Panc1 (cell line): ENCODE data around the gene DGKD. TPM values are rescaled to one million over a fixed set of nuclear protein-coding genes. Genes with fewer than 3 reads are reported as not detected.

Experiments
- ATAC-seq: fragments of 200-7000 bp; cut with Tn5 transposase; 2 replicates; pipeline ENCODE4 v1.9.1; 2020; ENCODE audit warnings: mild to moderate bottlenecking, moderate library complexity
- BruUV-seq: library from RNA; stranded (reverse); fragments of 400-500 nt; replicated peaks from 2 replicates; lab custom pipeline; 2021; lab: Mats Ljungman, UMichigan
- CTCF ChIA-PET: fragments of 300-600 bp; sonication (Branson Sonifier 250); formaldehyde crosslinking; loops from one replicate; lab custom pipeline; 2022; ENCODE audit warnings: antibody characterized with exemption; lab: Charles Lee
- POLR2A ChIA-PET: fragments of 300-600 bp; sonication (Branson Sonifier 250); formaldehyde crosslinking; loops from one replicate; lab custom pipeline; 2022; ENCODE audit warnings: antibody characterized with exemption; lab: Charles Lee
- DNase-seq: peaks from one replicate; pipeline ENCODE4 v3.0.0-alpha.2; 2010; ENCODE audit warnings: low read depth, low spot score
- H3K27ac ChIP-seq: 2 replicates; pipeline ENCODE4 v1.5.1; 2011; ENCODE audit warnings: mild to moderate bottlenecking, low read length, inconsistent platforms
- H3K27me3 ChIP-seq: fragments of 200-500 bp; sonication (Bioruptor generic); 2 replicates; pipeline ENCODE4 v1.6.0; 2014; ENCODE audit warnings: low read length, inconsistent platforms; ENCODE audit not compliant: control insufficient read depth, insufficient read depth
- H3K36me3 ChIP-seq: fragments of 200-500 bp; sonication (Bioruptor generic); 2 replicates; pipeline ENCODE4 v1.5.1; 2014; ENCODE audit warnings: inconsistent platforms, mild to moderate bottlenecking, low read length, moderate library complexity; ENCODE audit not compliant: control insufficient read depth, insufficient read depth
- H3K4me1 ChIP-seq: 2 replicates; pipeline ENCODE4 v1.5.1; 2011; ENCODE audit warnings: inconsistent platforms, mild to moderate bottlenecking, low read length, moderate library complexity; ENCODE audit not compliant: control insufficient read depth, insufficient read depth
- H3K4me3 ChIP-seq, 2 experiments: 2 replicates each; pipeline ENCODE4 v1.5.1; 2011 to 2012; ENCODE audit warnings: low read depth in 2 of 2, low read length in 2 of 2, mild to moderate bottlenecking in 2 of 2, inconsistent platforms in 1 of 2, moderate library complexity in 1 of 2
- H3K9me3 ChIP-seq: fragments of 200-500 bp; sonication (Bioruptor generic); 2 replicates; pipeline ENCODE4 v1.5.1; 2014; ENCODE audit warnings: low read depth, mild to moderate bottlenecking, inconsistent platforms, low read length, moderate library complexity; ENCODE audit not compliant: control insufficient read depth, insufficient read depth
- POLR2AphosphoS5 ChIP-seq: IDR thresholded peaks from 2 replicates; pipeline ENCODE4 v1.6.1; 2012; ENCODE audit warnings: mild to moderate bottlenecking, low read depth, low read length, moderate library complexity
- SIN3A ChIP-seq: IDR thresholded peaks from 2 replicates; pipeline ENCODE4 v1.6.1; 2012; ENCODE audit warnings: low read depth, mild to moderate bottlenecking, low read length, moderate library complexity, borderline replicate concordance; ENCODE audit not compliant: insufficient read depth
- TCF7L2 ChIP-seq: IDR thresholded peaks from 2 replicates; pipeline ENCODE4 v1.6.1; 2011; ENCODE audit warnings: mild to moderate bottlenecking, low read depth, low read length, inconsistent platforms
- in situ Hi-C: cut with HindIII; loops from 2 replicates; pipeline ENCODE4 v1.10.0; 2016; ENCODE audit warnings: low sequenced_read_pairs, low pct_unique_long_range_greater_than_20kb
- intact Hi-C: fragments of 100-400 bp; cut with micrococcal nuclease; formaldehyde crosslinking; loops from one replicate; pipeline ENCODE4 v1.10.0; 2022; ENCODE audit not compliant: unreplicated experiment
- total RNA-seq: library from RNA; stranded (reverse); gene quantifications from one replicate; pipeline ENCODE4 v1.2.1, GENCODE V29; 2021; ENCODE audit not compliant: unreplicated experiment
- TF ChIP-seq, protein P1 (sequence below), 2 experiments: IDR thresholded peaks; 2 replicates each; pipeline ENCODE4 v1.6.1; 2011 to 2012; ENCODE audit warnings: low read depth in 2 of 2, control low read depth in 1 of 2, low read length in 1 of 2, mild to moderate bottlenecking in 1 of 2, moderate library complexity in 1 of 2; ENCODE audit not compliant: insufficient read depth in 1 of 2
- TF ChIP-seq, protein P2 (sequence below): fragments of 450-650 bp; IDR thresholded peaks from 2 replicates; pipeline ENCODE4 v1.5.1; 2017; ENCODE audit warnings: mild to moderate bottlenecking

The DGKD gene
- total RNA-seq, 1 experiment from 2014 or later: 89.0 TPM

DNA sequence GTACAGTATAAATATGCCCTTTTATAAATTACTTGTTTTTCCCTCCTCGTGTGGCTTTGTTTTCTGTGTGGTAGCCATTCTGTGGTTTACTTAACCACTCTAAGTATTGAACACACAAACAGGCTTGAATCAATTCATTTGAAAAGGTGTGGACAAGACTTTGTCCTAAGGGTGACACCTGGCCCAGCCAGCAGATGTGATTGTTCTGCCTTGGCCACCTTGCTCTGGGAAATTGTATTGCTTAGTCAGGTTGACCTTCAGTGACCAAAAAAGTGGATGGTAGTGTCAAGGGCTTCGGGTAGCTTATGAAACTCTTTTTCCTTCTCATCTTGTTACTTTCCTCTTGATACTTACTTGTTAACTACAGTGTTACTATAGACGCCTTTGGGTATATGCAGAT, 61.9 kb downstream of the DGKD start:
- ChIA-PET POLR2A (no interaction called here), CTCF (no interaction called here)
- TF ChIP-seq, protein P1, sequence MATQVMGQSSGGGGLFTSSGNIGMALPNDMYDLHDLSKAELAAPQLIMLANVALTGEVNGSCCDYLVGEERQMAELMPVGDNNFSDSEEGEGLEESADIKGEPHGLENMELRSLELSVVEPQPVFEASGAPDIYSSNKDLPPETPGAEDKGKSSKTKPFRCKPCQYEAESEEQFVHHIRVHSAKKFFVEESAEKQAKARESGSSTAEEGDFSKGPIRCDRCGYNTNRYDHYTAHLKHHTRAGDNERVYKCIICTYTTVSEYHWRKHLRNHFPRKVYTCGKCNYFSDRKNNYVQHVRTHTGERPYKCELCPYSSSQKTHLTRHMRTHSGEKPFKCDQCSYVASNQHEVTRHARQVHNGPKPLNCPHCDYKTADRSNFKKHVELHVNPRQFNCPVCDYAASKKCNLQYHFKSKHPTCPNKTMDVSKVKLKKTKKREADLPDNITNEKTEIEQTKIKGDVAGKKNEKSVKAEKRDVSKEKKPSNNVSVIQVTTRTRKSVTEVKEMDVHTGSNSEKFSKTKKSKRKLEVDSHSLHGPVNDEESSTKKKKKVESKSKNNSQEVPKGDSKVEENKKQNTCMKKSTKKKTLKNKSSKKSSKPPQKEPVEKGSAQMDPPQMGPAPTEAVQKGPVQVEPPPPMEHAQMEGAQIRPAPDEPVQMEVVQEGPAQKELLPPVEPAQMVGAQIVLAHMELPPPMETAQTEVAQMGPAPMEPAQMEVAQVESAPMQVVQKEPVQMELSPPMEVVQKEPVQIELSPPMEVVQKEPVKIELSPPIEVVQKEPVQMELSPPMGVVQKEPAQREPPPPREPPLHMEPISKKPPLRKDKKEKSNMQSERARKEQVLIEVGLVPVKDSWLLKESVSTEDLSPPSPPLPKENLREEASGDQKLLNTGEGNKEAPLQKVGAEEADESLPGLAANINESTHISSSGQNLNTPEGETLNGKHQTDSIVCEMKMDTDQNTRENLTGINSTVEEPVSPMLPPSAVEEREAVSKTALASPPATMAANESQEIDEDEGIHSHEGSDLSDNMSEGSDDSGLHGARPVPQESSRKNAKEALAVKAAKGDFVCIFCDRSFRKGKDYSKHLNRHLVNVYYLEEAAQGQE (IDR thresholded peaks at IDR 0.05; ENCODE audit: insufficient read depth in 1 of 2, low read depth in 2 of 2, low read length in 1 of 2): no peak
- TF ChIP-seq SIN3A (no peak), TCF7L2 (no peak), POLR2AphosphoS5 (no peak)
- TF ChIP-seq, protein P2, sequence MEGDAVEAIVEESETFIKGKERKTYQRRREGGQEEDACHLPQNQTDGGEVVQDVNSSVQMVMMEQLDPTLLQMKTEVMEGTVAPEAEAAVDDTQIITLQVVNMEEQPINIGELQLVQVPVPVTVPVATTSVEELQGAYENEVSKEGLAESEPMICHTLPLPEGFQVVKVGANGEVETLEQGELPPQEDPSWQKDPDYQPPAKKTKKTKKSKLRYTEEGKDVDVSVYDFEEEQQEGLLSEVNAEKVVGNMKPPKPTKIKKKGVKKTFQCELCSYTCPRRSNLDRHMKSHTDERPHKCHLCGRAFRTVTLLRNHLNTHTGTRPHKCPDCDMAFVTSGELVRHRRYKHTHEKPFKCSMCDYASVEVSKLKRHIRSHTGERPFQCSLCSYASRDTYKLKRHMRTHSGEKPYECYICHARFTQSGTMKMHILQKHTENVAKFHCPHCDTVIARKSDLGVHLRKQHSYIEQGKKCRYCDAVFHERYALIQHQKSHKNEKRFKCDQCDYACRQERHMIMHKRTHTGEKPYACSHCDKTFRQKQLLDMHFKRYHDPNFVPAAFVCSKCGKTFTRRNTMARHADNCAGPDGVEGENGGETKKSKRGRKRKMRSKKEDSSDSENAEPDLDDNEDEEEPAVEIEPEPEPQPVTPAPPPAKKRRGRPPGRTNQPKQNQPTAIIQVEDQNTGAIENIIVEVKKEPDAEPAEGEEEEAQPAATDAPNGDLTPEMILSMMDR: no peak
- H3K36me3 ChIP-seq: no peaks in the 10 kb centered on the region
- H3K9me3 ChIP-seq: peaks cover 12% of the 10 kb centered on the region; the same call in 1 of the 2 replicates
- intact Hi-C loops: no loop called here
- DNase-seq (no peak), ATAC-seq (no peak)
- peaks cover 83% of the 10 kb centered on the region for H3K4me1 ChIP-seq
- in situ Hi-C loops: no loop called here
- H3K4me3 ChIP-seq: no peak overlapping the region
- no TSS peak for BruUV-seq
- H3K27ac ChIP-seq: peak overlapping the region; percentile 80
- H3K27me3 ChIP-seq: no peaks in the 10 kb centered on the region

DNA sequence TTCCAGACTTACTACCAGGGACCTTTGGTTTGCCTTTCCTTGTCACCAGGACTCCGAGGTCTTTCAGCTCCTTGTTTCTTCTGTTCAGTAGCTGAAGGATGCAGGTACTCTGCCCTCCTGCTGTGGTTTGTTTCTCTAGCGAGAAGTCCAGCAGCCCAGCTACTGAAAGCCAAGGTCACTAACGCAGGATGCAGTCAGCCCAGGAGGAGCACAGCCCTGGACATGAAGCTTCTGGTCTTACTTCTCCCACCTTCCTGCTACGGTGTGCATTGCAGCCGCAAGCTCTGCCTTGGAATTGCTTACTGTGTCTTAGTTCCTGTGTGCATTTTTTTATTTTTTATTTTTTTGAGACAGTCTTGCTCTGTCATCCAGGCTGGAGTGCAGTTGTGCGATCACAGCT, 62.4 kb downstream of the DGKD start:
- Histone ChIP-seq H3K4me1 (peaks cover 88% of the 10 kb centered on the region), H3K4me3 (no peak overlapping the region), H3K27ac (peak overlapping the region; percentile 80), H3K9me3 (peaks cover 9% of the 10 kb centered on the region; the same call in 1 of the 2 replicates), H3K27me3 (no peaks in the 10 kb centered on the region), H3K36me3 (no peaks in the 10 kb centered on the region)
- CTCF ChIA-PET: no interaction called here
- intact Hi-C loops (no loop called here), in situ Hi-C loops (no loop called here)
- POLR2A ChIA-PET: no interaction called here
- BruUV-seq: no TSS peak
- ATAC-seq: peak; percentile 36
- TF ChIP-seq, protein P1 (IDR thresholded peaks at IDR 0.05; ENCODE audit: insufficient read depth in 1 of 2, low read depth in 2 of 2, low read length in 1 of 2): no peak
- TF ChIP-seq POLR2AphosphoS5 (no peak), SIN3A (no peak), TCF7L2 (no peak)
- TF ChIP-seq, protein P2: no peak
- no peak for DNase-seq
